Liver (tissue), 9 donors: ENCODE data around the gene SPTLC3. TPM values are rescaled to one million over a fixed set of nuclear protein-coding genes. Genes with fewer than 3 reads are reported as not detected.

Experiments used
- DNase-seq: peaks from one replicate; pipeline ENCODE4 v3.0.0-alpha.2; 2017; ENCODE audit warnings: low spot score
- H3K27ac ChIP-seq, 2 donors: one replicate each; pipeline ENCODE4 v1.7.0; 2013; ENCODE audit warnings: inconsistent platforms in 2 of 2, low read length in 2 of 2, control low read depth in 1 of 2, low read depth in 1 of 2, mild to moderate bottlenecking in 1 of 2
- H3K27me3 ChIP-seq, 4 donors: one replicate each; pipeline versions ENCODE4 v1.6.1 to v1.7.0; 2013; ENCODE audit warnings: low read length in 3 of 4, inconsistent platforms in 1 of 4, mild to moderate bottlenecking in 1 of 4, moderate library complexity in 1 of 4; ENCODE audit not compliant: control insufficient read depth in 4 of 4, insufficient read depth in 4 of 4
- H3K36me3 ChIP-seq, 4 donors: one replicate each; pipeline versions ENCODE4 v1.6.1 to v1.7.0; 2013; ENCODE audit warnings: low read length in 3 of 4, mild to moderate bottlenecking in 3 of 4, low read depth in 1 of 4, moderate library complexity in 1 of 4; ENCODE audit not compliant: control insufficient read depth in 4 of 4, insufficient read depth in 3 of 4
- H3K4me1 ChIP-seq, 4 donors: one replicate each; pipeline versions ENCODE4 v1.6.1 to v1.7.0; 2013; ENCODE audit warnings: low read length in 3 of 4, mild to moderate bottlenecking in 3 of 4, moderate library complexity in 1 of 4; ENCODE audit not compliant: control insufficient read depth in 4 of 4, insufficient read depth in 4 of 4
- H3K4me3 ChIP-seq, 3 donors: one replicate each; pipeline versions ENCODE4 v1.6.1 to v1.7.0; 2013; ENCODE audit warnings: low read length in 3 of 3, control low read depth in 1 of 3, low read depth in 1 of 3, mild to moderate bottlenecking in 1 of 3
- H3K9ac ChIP-seq, 2 donors: one replicate each; pipeline ENCODE4 v1.7.0; 2013; ENCODE audit warnings: low read length in 2 of 2, mild to moderate bottlenecking in 2 of 2, moderate library complexity in 2 of 2, control low read depth in 1 of 2, low read depth in 1 of 2
- H3K9me3 ChIP-seq, 4 donors: one replicate each; pipeline versions ENCODE4 v1.6.1 to v1.7.0; 2013; ENCODE audit warnings: low read length in 3 of 4; ENCODE audit not compliant: control insufficient read depth in 4 of 4
- EGR1 ChIP-seq, 2 donors: IDR thresholded peaks; 2 replicates each; pipeline ENCODE4 v1.6.1; 2016 to 2018; ENCODE audit warnings: antibody characterized with exemption in 2 of 2, low read depth in 2 of 2
- FOXA1 ChIP-seq: IDR thresholded peaks from 2 replicates; pipeline ENCODE4 v1.6.1; 2016; ENCODE audit warnings: antibody characterized with exemption
- FOXA2 ChIP-seq: IDR thresholded peaks from 2 replicates; pipeline ENCODE4 v1.6.1; 2016; ENCODE audit warnings: antibody characterized with exemption
- GABPA ChIP-seq, 2 donors: IDR thresholded peaks in 1 of 2; conservative IDR thresholded peaks in 1 of 2; 2 replicates each; pipeline ENCODE4 v1.6.1; 2016; ENCODE audit warnings: antibody characterized with exemption in 2 of 2, mild to moderate bottlenecking in 1 of 2, moderate library complexity in 1 of 2
- HNF4A ChIP-seq, 2 donors: conservative IDR thresholded peaks; 2 replicates each; pipeline ENCODE4 v1.6.1; 2016; ENCODE audit warnings: antibody characterized with exemption in 2 of 2, mild to moderate bottlenecking in 2 of 2
- JUND ChIP-seq, 2 donors: IDR thresholded peaks; 2 replicates each; pipeline ENCODE4 v1.6.1; 2016; ENCODE audit warnings: antibody characterized with exemption in 2 of 2
- NR2F2 ChIP-seq: IDR thresholded peaks from 2 replicates; pipeline ENCODE4 v1.6.1; 2016; ENCODE audit warnings: antibody characterized with exemption
- RAD21 ChIP-seq, 2 donors: IDR thresholded peaks; 2 replicates each; pipeline ENCODE4 v1.6.1; 2016; ENCODE audit warnings: antibody characterized with exemption in 2 of 2, mild to moderate bottlenecking in 2 of 2
- SP1 ChIP-seq: IDR thresholded peaks from 2 replicates; pipeline ENCODE4 v1.6.1; 2018; ENCODE audit warnings: antibody characterized with exemption, mild to moderate bottlenecking
- YY1 ChIP-seq: IDR thresholded peaks from 2 replicates; pipeline ENCODE4 v1.6.1; 2016; ENCODE audit warnings: antibody characterized with exemption, mild to moderate bottlenecking
- WGBS: extraction: QIAGEN DNeasy Blood & Tissue Kit; methylation state at CpG from one replicate; pipeline ENCODE4 v1.1.7; 2013; 5-methylcytosine and 5-hydroxymethylcytosine counted together
- polyA plus RNA-seq, 2 donors: library from polyadenylated mRNA; stranded (reverse) in 1 of 2; unstranded in 1 of 2; fragments of 200-250 nt in 1 of 2; fragments of >200 nt in 1 of 2; fragmentation: Nextera tagmentation in 1 of 2; extraction: Ambion mirVana in 1 of 2; gene quantifications; one replicate each; pipeline versions ENCODE4 v1.2.1 to v1.2.3, GENCODE V29; 2013 to 2015
- total RNA-seq, 2 donors: library from RNA; depleted of rRNA; stranded (reverse); fragments of >200 nt; gene quantifications; one replicate each; pipeline ENCODE4 v1.2.3, GENCODE V29; 2014
- TF ChIP-seq, protein P1 (sequence below): fragments of 150-350 bp; IDR thresholded peaks from 2 replicates; pipeline ENCODE4 v1.5.1; 2017; ENCODE audit warnings: improper control_type of control experiment, low read depth, low read length; ENCODE audit not compliant: missing input control
- TF ChIP-seq, protein P2 (sequence below): IDR thresholded peaks from 2 replicates; pipeline ENCODE4 v1.6.1; 2016; ENCODE audit warnings: antibody characterized with exemption
- TF ChIP-seq, protein P3 (sequence below): IDR thresholded peaks from 2 replicates; pipeline ENCODE4 v1.6.1; 2016; ENCODE audit warnings: antibody characterized with exemption
- TF ChIP-seq, protein P4 (sequence below): IDR thresholded peaks from 2 replicates; pipeline ENCODE4 v1.6.1; 2016; ENCODE audit warnings: antibody characterized with exemption
- TF ChIP-seq, protein P5 (sequence below): IDR thresholded peaks from 2 replicates; pipeline ENCODE4 v1.6.1; 2016; ENCODE audit warnings: antibody characterized with exemption, mild to moderate bottlenecking
- donor health status: healthy.
- donor health status: healthy.
- donor health status: healthy.
- donor health status: healthy.
- donor health status: healthy.

SPTLC3 gene
- total and polyA plus RNA-seq, 4 donors: 4.2 to 40.9 (median 20.4) TPM

DNA sequence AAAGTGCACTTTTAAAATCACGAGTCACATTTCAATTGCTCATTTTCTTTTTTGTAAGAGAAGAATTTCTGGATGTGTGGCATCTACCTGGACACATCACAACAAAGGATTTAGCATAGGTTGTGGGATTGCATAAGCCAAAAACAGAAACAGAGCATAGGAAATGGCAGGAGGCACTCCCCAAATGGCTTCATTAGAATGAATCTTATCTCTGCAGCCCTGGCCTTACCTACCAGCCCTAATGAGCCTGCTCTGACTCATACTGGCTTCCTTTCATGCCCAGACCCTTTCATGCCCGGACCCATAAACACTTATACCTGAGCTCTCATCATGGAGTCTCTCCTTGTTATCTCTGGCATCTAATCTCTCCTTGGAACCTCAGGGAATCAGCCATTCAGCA lies 23.9 kb upstream of the SPTLC3 start:
- Histone ChIP-seq H3K4me1 (no peaks in the 10 kb centered on the region), H3K27ac (no peak overlapping the region), H3K9ac (no peak overlapping the region), H3K9me3 (no peaks in the 10 kb centered on the region), H3K27me3 (no peaks in the 10 kb centered on the region), H3K4me3 (no peak overlapping the region), H3K36me3 (no peaks in the 10 kb centered on the region)
- 85% methylated on average over 2 of the region's 2 CpGs for WGBS
- TF ChIP-seq YY1: no peak
- no peak for TF ChIP-seq JUND (IDR thresholded peaks at IDR 0.05)
- TF ChIP-seq SP1: no peak
- no peak for TF ChIP-seq FOXA2
- TF ChIP-seq, protein P1, sequence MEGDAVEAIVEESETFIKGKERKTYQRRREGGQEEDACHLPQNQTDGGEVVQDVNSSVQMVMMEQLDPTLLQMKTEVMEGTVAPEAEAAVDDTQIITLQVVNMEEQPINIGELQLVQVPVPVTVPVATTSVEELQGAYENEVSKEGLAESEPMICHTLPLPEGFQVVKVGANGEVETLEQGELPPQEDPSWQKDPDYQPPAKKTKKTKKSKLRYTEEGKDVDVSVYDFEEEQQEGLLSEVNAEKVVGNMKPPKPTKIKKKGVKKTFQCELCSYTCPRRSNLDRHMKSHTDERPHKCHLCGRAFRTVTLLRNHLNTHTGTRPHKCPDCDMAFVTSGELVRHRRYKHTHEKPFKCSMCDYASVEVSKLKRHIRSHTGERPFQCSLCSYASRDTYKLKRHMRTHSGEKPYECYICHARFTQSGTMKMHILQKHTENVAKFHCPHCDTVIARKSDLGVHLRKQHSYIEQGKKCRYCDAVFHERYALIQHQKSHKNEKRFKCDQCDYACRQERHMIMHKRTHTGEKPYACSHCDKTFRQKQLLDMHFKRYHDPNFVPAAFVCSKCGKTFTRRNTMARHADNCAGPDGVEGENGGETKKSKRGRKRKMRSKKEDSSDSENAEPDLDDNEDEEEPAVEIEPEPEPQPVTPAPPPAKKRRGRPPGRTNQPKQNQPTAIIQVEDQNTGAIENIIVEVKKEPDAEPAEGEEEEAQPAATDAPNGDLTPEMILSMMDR: no peak
- TF ChIP-seq, protein P2, sequence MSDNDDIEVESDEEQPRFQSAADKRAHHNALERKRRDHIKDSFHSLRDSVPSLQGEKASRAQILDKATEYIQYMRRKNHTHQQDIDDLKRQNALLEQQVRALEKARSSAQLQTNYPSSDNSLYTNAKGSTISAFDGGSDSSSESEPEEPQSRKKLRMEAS: no peak
- TF ChIP-seq NR2F2: no peak
- no peak for TF ChIP-seq HNF4A (conservative IDR thresholded peaks at IDR 0.05)
- no peak for TF ChIP-seq FOXA1
- TF ChIP-seq RAD21 (IDR thresholded peaks at IDR 0.05): no peak
- TF ChIP-seq, protein P3, sequence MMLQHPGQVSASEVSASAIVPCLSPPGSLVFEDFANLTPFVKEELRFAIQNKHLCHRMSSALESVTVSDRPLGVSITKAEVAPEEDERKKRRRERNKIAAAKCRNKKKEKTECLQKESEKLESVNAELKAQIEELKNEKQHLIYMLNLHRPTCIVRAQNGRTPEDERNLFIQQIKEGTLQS: no peak
- TF ChIP-seq EGR1 (IDR thresholded peaks at IDR 0.05; ENCODE audit: low read depth in 2 of 2): no peak
- DNase-seq: no peak

DNA sequence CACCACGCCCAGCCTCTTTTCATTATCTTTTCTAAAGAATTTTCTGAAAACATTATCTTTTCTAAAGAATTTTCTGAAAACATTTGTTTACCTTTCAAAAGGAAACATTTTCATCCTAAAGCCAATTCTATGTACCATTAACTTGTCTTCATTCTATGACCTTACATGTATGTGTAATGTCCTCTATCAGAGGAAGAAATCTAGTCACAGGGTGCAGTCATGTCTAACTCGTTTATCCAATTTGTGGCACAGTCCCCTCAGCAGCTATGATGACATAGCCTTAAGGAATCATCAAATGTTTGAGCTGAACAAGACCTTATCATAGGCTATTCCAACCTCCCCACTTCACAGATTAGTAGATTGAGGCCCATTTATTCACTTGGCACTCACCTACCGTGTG lies 21.5 kb upstream of the SPTLC3 start:
- DNase-seq: no peak
- Histone ChIP-seq H3K9me3 (no peaks in the 10 kb centered on the region), H3K27me3 (no peaks in the 10 kb centered on the region), H3K4me3 (no peak overlapping the region), H3K27ac (no peak overlapping the region), H3K36me3 (no peaks in the 10 kb centered on the region), H3K9ac (no peak overlapping the region), H3K4me1 (no peaks in the 10 kb centered on the region)
- TF ChIP-seq GABPA (IDR thresholded peaks at IDR 0.05 in 1 of 2, conservative IDR thresholded peaks at IDR 0.05 in 1 of 2) (no peak), FOXA1 (no peak), JUND (IDR thresholded peaks at IDR 0.05) (no peak), EGR1 (IDR thresholded peaks at IDR 0.05; ENCODE audit: low read depth in 2 of 2) (no peak), HNF4A (conservative IDR thresholded peaks at IDR 0.05) (no peak), YY1 (no peak), SP1 (no peak), NR2F2 (no peak)
- TF ChIP-seq, protein P2: no peak
- TF ChIP-seq, protein P1: no peak
- TF ChIP-seq, protein P4, sequence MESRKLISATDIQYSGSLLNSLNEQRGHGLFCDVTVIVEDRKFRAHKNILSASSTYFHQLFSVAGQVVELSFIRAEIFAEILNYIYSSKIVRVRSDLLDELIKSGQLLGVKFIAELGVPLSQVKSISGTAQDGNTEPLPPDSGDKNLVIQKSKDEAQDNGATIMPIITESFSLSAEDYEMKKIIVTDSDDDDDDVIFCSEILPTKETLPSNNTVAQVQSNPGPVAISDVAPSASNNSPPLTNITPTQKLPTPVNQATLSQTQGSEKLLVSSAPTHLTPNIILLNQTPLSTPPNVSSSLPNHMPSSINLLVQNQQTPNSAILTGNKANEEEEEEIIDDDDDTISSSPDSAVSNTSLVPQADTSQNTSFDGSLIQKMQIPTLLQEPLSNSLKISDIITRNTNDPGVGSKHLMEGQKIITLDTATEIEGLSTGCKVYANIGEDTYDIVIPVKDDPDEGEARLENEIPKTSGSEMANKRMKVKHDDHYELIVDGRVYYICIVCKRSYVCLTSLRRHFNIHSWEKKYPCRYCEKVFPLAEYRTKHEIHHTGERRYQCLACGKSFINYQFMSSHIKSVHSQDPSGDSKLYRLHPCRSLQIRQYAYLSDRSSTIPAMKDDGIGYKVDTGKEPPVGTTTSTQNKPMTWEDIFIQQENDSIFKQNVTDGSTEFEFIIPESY: no peak
- TF ChIP-seq, protein P5, sequence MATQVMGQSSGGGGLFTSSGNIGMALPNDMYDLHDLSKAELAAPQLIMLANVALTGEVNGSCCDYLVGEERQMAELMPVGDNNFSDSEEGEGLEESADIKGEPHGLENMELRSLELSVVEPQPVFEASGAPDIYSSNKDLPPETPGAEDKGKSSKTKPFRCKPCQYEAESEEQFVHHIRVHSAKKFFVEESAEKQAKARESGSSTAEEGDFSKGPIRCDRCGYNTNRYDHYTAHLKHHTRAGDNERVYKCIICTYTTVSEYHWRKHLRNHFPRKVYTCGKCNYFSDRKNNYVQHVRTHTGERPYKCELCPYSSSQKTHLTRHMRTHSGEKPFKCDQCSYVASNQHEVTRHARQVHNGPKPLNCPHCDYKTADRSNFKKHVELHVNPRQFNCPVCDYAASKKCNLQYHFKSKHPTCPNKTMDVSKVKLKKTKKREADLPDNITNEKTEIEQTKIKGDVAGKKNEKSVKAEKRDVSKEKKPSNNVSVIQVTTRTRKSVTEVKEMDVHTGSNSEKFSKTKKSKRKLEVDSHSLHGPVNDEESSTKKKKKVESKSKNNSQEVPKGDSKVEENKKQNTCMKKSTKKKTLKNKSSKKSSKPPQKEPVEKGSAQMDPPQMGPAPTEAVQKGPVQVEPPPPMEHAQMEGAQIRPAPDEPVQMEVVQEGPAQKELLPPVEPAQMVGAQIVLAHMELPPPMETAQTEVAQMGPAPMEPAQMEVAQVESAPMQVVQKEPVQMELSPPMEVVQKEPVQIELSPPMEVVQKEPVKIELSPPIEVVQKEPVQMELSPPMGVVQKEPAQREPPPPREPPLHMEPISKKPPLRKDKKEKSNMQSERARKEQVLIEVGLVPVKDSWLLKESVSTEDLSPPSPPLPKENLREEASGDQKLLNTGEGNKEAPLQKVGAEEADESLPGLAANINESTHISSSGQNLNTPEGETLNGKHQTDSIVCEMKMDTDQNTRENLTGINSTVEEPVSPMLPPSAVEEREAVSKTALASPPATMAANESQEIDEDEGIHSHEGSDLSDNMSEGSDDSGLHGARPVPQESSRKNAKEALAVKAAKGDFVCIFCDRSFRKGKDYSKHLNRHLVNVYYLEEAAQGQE: no peak
- WGBS: 83% methylated on average over 3 of the region's 3 CpGs
